ENCODE data around the gene TBK1.

Gene TBK1

GRCh38 chr12:64497484-64497883 is 45.6 kb downstream of the TBK1 start:
- no peak for TF ChIP-seq CTCF (conservative IDR thresholded peaks at IDR 0.05)
- H3K27ac ChIP-seq, result no peak overlapping the region

DNA sequence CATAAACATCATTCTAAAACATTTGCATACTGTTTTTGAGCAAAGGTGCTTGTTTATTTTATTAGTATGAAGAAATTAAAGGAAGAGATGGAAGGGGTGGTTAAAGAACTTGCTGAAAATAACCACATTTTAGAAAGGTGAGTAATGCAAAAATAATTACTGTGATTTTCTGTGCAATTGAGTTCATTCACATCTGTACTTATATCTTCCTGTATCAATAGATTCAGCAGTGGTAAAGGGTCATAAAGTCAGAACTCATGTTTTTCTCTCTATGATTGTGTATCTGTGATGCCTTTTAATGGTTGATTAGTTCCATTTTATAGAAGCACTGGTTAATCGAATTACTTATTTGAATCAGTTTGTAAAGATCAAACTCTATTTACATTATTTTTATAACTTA is 46.0 kb downstream of the TBK1 start:
- H3K27ac ChIP-seq, result no peak overlapping the region
- TF ChIP-seq CTCF (conservative IDR thresholded peaks at IDR 0.05), result no peak

DNA sequence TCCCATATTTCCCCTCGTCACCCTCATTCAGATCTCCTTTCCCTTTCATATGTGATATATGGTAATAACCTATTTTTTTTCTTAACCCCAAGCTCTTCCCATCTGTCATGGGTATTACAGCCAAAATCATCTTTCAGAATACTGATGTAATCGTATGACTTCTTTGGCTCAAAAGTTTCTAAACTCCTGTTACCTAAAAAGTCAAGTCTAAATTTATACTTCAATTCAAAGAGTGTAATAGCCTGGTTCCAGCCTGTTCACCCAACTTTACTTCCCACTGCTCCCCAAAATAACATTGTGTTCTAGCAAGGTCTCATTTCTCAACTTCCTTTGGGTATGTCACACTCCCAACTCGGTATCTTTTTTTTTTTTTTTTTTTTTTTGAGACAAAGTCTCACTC is 48.5 kb downstream of the TBK1 start:
- no peak overlapping the region for H3K27ac ChIP-seq
- no peak for TF ChIP-seq CTCF (conservative IDR thresholded peaks at IDR 0.05)

DNA sequence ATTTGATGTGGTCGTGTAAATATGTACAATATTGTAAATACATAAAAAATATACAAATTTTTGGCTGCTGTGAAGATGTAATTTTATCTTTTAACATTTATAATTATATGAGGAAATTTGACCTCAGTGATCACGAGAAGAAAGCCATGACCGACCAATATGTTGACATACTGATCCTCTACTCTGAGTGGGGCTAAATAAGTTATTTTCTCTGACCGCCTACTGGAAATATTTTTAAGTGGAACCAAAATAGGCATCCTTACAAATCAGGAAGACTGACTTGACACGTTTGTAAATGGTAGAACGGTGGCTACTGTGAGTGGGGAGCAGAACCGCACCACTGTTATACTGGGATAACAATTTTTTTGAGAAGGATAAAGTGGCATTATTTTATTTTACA is 49.6 kb downstream of the TBK1 start:
- TF ChIP-seq CTCF (conservative IDR thresholded peaks at IDR 0.05), result no peak
- no peak overlapping the region for H3K27ac ChIP-seq

DNA sequence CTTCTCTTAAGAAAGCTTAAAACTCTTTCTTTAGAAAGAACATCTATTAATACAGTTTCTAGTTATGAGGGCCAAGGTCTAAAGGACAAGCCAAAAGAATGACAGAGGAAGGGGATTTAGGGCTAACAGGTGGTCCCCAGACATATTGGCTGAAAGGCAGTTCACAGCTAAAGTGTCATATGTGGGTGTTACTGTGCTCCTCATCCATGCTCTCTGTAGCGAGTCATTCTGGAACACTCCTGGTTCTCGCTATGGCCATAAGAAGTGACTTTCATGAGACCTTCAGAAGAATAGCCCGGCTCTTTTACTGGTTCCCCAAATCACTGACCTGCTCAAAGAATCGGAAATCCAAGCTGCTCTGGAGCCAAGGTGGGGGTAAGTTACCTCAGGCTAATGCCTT is 55.0 kb downstream of the TBK1 start:
- H3K27ac ChIP-seq, result no peak overlapping the region
- TF ChIP-seq CTCF (conservative IDR thresholded peaks at IDR 0.05), result no peak

DNA sequence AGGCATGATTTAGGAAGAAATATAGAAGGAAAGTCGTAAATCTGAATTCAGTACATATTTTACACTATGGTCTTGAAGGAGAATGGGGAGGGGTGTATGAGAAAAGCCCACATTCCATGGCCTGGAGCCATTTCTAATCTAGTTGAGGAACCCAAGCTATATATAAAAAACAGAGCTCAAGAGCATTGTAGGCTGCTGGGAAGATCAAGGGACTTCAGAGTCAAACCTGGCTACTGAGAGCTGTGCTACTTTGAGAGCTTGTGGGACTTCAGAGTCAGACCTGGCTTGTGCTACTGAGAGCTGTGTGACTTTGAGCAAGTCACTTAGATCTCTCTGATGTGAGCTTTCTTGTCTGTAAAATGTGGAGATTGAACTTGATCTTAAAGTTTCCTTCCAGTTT is 58.7 kb downstream of the TBK1 start:
- H3K27ac ChIP-seq, result no peak overlapping the region
- TF ChIP-seq CTCF (conservative IDR thresholded peaks at IDR 0.05), result no peak

DNA sequence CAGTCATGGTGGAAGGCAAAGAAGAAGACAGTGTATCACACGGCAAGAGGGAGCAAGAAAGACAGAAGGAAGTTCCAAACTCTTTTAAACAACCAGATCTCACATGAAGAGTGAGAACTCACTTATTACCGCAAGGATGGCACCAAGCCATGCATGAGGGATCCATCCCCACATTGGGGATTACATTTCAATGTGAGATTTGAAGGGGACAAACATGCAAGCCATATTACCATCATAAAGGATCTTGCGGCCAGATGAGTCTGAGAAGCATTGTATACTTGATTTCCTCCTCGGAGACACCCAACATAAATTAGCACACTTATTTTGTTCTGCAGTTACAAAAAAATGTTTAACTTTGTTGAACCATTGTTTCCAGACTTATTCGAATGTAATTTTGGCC is 66.5 kb downstream of the TBK1 start:
- no peak overlapping the region for H3K27ac ChIP-seq
- no peak for TF ChIP-seq CTCF (conservative IDR thresholded peaks at IDR 0.05)

- TF ChIP-seq CTCF (conservative IDR thresholded peaks at IDR 0.05), result no peak
- H3K27ac ChIP-seq, result no peak overlapping the region
Observed at GRCh38 chr12:64521833-64522232, 69.9 kb downstream of the TBK1 start.
